Peyer's patch (tissue), 4 donors: Measurements from ENCODE around the gene CACNA2D3. TPM values are rescaled to one million over a fixed set of nuclear protein-coding genes. Genes with fewer than 3 reads are reported as not detected.

ENCODE experiments used
- DNase-seq, 3 donors: peaks; one replicate each; pipeline ENCODE4 v3.0.0-alpha.2; 2017 to 2019
- H3K27ac ChIP-seq, 4 donors: fragments of 200-600 bp; sonication (generic); one replicate each; pipeline ENCODE4 v1.5.1; 2016 to 2019
- H3K27me3 ChIP-seq, 2 donors: fragments of 200-600 bp; sonication (generic); one replicate each; pipeline ENCODE4 v1.5.1; 2019
- H3K36me3 ChIP-seq, 3 donors: fragments of 200-600 bp; sonication (generic); one replicate each; pipeline ENCODE4 v1.5.1; 2016 to 2019
- H3K4me1 ChIP-seq, 4 donors: fragments of 200-600 bp; sonication (generic); one replicate each; pipeline ENCODE4 v1.5.1; 2016 to 2019
- H3K4me3 ChIP-seq, 4 donors: fragments of 200-600 bp; sonication (generic); 1 replicate in 3 of 4; 2 replicates in 1 of 4; pipeline ENCODE4 v1.5.1; 2016 to 2019; ENCODE audit warnings: mild to moderate bottlenecking in 1 of 4
- H3K9me3 ChIP-seq, 4 donors: fragments of 200-600 bp; sonication (generic); one replicate each; pipeline ENCODE4 v1.5.1; 2016 to 2019; ENCODE audit warnings: mild to moderate bottlenecking in 1 of 4
- CTCF ChIP-seq, 6 experiments: fragments of 450-650 bp in 4 of 6; fragments of 200-600 bp in 2 of 6; sonication (generic) in 1 of 6; IDR thresholded peaks; one replicate each; pipeline ENCODE4 v1.5.1; 2017 to 2019; ENCODE audit warnings: antibody characterized with exemption in 6 of 6, mild to moderate bottlenecking in 3 of 6, moderate library complexity in 1 of 6
- POLR2A ChIP-seq, 2 donors: fragments of 450-650 bp; IDR thresholded peaks; one replicate each; pipeline ENCODE4 v1.5.1; 2017; ENCODE audit warnings: antibody characterized with exemption in 2 of 2, mild to moderate bottlenecking in 2 of 2, moderate library complexity in 2 of 2
- total RNA-seq, 4 donors: library from RNA; depleted of rRNA; stranded (reverse); fragments of >200 nt; gene quantifications; one replicate each; pipeline ENCODE4 v1.1.0, GENCODE V29; 2016

CACNA2D3 gene
- total RNA-seq, 4 donors from 2014 or later, result 0.27 to 5.0 TPM; not detected in 2

GRCh38 chr3:54550221-54550977, 428.0 kb downstream of the CACNA2D3 start:
- no peak overlapping the region for H3K27ac ChIP-seq
- no peak for DNase-seq
- TF ChIP-seq POLR2A (IDR thresholded peaks at IDR 0.05), result no peak
- no peak for TF ChIP-seq CTCF (IDR thresholded peaks at IDR 0.05)
- H3K36me3 ChIP-seq, result no peaks in the 10 kb centered on the region
- no peaks in the 10 kb centered on the region for H3K9me3 ChIP-seq
- H3K27me3 ChIP-seq, result no peaks in the 10 kb centered on the region
- H3K4me3 ChIP-seq, result no peak overlapping the region
- no peaks in the 10 kb centered on the region for H3K4me1 ChIP-seq

- Histone ChIP-seq H3K27ac (no peak overlapping the region), H3K4me1 (no peaks in the 10 kb centered on the region), H3K9me3 (no peaks in the 10 kb centered on the region), H3K27me3 (no peaks in the 10 kb centered on the region), H3K36me3 (no peaks in the 10 kb centered on the region), H3K4me3 (no peak overlapping the region)
- no peak for TF ChIP-seq POLR2A (IDR thresholded peaks at IDR 0.05)
- TF ChIP-seq CTCF (IDR thresholded peaks at IDR 0.05), result no peak
- DNase-seq, result no peak
These were observed 434.3 kb downstream of the CACNA2D3 start for GRCh38 chr3:54556630-54557029.

GRCh38 chr3:54557538-54558428, 435.4 kb downstream of the CACNA2D3 start:
- H3K4me3 ChIP-seq, result no peak overlapping the region
- H3K9me3 ChIP-seq, result no peaks in the 10 kb centered on the region
- DNase-seq, result no peak
- H3K27me3 ChIP-seq, result no peaks in the 10 kb centered on the region
- no peaks in the 10 kb centered on the region for H3K36me3 ChIP-seq
- H3K27ac ChIP-seq, result no peak overlapping the region
- H3K4me1 ChIP-seq, result no peaks in the 10 kb centered on the region
- TF ChIP-seq POLR2A (IDR thresholded peaks at IDR 0.05) (no peak), CTCF (IDR thresholded peaks at IDR 0.05) (no peak)

GRCh38 chr3:54563501-54564200, 441.3 kb downstream of the CACNA2D3 start:
- no peaks in the 10 kb centered on the region for H3K9me3 ChIP-seq
- TF ChIP-seq CTCF (IDR thresholded peaks at IDR 0.05), result no peak
- no peak for TF ChIP-seq POLR2A (IDR thresholded peaks at IDR 0.05)
- H3K27me3 ChIP-seq, result no peaks in the 10 kb centered on the region
- no peaks in the 10 kb centered on the region for H3K4me1 ChIP-seq
- no peak overlapping the region for H3K27ac ChIP-seq
- no peak for DNase-seq
- H3K4me3 ChIP-seq, result no peak overlapping the region
- no peaks in the 10 kb centered on the region for H3K36me3 ChIP-seq

- no peak overlapping the region for H3K27ac ChIP-seq
- no peak for TF ChIP-seq CTCF (IDR thresholded peaks at IDR 0.05)
- no peak for TF ChIP-seq POLR2A (IDR thresholded peaks at IDR 0.05)
- no peaks in the 10 kb centered on the region for H3K36me3 ChIP-seq
- H3K27me3 ChIP-seq, result no peaks in the 10 kb centered on the region
- DNase-seq, result no peak
- no peak overlapping the region for H3K4me3 ChIP-seq
- H3K9me3 ChIP-seq, result no peaks in the 10 kb centered on the region
- no peaks in the 10 kb centered on the region for H3K4me1 ChIP-seq
These were observed 442.1 kb downstream of the CACNA2D3 start for GRCh38 chr3:54564374-54564925.
